GM20000 (cell line): ENCODE data around the gene MMEL1.

Source experiments
- DNase-seq: peaks from one replicate; pipeline ENCODE4 v3.0.0; 2012; ENCODE audit warnings: low spot score
- TF ChIP-seq, protein P1 (sequence below): IDR thresholded peaks from 2 replicates; pipeline ENCODE4 v1.5.1; 2012; ENCODE audit warnings: mild to moderate bottlenecking, control low read depth; ENCODE audit errors: extremely low read depth, missing control alignments

The MMEL1 gene

DNA sequence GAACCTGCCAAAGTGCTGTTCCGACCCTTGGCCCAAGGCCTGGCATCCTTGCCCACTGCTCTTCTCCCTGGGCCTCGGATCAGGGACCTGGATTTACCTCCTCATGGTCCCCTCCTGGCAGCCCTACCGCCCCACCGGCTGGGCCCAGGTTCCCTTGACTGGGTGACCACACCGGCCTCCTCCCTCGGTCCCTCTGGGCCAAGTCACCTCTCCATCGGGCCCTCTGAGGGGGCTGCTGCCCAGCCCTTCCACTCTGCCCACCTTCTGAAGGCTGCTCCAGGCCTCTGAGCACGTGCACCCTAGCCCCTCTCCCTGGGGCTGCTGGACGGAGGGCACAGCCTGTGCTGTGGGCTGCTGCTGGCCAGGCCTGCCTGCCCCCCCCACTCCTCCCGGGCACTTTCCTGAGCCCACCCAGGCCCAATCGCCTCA, 9.3 kb upstream of the MMEL1 start:
- TF ChIP-seq, protein P1, sequence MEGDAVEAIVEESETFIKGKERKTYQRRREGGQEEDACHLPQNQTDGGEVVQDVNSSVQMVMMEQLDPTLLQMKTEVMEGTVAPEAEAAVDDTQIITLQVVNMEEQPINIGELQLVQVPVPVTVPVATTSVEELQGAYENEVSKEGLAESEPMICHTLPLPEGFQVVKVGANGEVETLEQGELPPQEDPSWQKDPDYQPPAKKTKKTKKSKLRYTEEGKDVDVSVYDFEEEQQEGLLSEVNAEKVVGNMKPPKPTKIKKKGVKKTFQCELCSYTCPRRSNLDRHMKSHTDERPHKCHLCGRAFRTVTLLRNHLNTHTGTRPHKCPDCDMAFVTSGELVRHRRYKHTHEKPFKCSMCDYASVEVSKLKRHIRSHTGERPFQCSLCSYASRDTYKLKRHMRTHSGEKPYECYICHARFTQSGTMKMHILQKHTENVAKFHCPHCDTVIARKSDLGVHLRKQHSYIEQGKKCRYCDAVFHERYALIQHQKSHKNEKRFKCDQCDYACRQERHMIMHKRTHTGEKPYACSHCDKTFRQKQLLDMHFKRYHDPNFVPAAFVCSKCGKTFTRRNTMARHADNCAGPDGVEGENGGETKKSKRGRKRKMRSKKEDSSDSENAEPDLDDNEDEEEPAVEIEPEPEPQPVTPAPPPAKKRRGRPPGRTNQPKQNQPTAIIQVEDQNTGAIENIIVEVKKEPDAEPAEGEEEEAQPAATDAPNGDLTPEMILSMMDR, result no peak
- no peak for DNase-seq

DNA sequence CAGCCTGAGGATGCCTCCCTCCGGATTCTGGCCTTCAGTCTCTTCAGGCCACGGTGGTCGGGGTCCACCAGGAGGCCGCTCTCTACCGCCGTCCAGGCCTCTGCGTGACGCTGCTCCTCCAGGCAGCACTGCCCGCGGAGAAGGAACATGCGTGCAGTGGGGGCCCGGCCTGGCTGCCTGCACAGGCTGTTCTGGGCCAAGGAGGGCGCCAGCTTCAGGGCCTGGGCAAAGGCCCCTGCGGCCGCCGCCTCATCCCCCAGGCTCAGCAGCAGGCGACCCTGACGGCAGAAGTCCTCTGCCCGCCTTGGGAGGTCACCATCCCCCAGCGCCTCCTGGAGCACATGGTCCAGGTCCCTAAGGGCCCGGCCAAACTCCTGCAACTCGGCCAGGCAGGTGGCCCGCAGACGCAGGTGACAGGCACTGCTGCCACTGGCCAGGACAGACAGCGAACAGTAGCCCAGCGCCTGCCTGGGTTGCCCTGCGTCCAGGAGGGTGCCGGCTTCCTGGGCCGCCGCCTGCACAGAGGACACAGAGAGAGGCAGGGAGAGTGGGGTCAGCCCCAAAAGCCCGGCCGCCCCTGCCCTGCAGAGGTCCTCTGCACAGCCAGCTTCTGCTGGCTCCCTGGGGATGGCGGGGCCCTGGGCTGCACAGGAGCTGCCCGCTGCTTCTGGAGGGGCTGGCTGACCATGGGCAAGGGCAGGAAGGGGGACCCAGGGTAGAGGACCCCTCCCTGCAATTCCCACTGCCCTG, 8.7 kb upstream of the MMEL1 start:
- TF ChIP-seq, protein P1, result no peak
- DNase-seq, result peak; percentile 31

GRCh38 chr1:2640626-2641025, 7.8 kb upstream of the MMEL1 start:
- no peak for DNase-seq

DNA sequence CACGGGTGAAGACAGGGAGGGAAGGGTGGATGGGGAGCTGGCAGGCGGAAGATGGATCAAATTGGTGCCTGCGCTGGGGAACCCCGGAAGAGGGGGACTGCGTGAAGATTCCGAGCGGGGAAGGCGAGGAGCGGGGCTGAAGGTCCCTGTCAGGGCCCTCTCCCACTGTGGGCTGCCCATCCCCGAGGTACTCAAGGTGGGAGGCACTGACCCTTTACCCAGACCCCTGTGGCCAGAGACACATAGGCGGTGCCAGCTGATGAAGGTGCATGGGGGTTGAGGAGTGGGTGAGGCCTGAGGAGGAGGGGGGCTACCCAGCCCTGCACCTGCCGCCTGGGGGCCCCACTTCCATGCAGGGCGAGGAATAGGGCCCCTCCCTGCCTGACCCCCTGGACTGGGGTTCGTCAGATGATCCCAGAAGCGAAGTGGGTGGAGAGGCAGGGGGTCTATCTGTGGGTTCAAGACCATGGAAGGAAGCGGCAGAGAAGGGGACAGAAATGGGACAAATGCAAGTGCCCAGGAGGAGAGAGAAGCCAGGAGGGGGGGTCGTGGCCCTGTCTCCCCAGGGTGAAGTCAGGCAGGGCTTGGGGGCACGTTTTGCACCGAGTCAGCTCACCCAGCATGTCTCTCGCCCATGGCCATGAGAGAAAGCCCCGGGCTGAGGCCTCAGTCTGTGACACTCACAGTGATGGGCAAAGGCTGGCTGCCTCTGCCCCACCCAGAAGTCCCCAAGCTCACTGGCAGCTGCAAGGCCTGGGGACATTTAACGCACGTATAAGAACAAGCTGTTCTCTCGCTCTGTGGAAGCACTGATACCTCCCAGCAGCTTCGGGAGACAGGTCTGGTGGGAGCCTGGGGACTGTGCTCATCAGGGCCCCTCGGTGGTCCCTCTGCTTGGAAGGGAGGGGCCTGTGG, 7.0 kb upstream of the MMEL1 start:
- no peak for DNase-seq
- TF ChIP-seq, protein P1, result no peak

More at GRCh38 chr1:2640626-2641025, 7.8 kb upstream of the MMEL1 start:
- TF ChIP-seq, protein P1, result no peak

DNA sequence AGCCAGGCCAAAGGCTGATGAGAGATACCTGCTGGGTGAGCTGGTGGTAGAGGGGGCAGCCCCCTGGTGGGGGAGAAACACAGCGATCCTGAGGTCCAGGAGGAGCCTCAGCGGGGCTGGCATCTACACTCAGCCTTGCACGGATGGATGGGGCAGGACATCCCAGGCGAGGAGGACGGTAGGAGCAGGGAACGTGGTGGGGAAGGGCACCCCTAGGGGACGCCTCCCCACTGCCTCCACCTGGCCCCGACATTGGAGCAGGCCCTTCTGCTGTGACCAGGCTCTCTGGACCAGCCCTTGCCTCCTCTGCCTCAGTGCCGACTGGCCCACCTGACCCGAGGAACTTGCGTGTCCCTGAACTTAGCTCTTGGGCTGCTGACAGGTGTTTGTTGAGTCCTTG, 6.4 kb upstream of the MMEL1 start:
- TF ChIP-seq, protein P1, result no peak
- no peak for DNase-seq

DNA sequence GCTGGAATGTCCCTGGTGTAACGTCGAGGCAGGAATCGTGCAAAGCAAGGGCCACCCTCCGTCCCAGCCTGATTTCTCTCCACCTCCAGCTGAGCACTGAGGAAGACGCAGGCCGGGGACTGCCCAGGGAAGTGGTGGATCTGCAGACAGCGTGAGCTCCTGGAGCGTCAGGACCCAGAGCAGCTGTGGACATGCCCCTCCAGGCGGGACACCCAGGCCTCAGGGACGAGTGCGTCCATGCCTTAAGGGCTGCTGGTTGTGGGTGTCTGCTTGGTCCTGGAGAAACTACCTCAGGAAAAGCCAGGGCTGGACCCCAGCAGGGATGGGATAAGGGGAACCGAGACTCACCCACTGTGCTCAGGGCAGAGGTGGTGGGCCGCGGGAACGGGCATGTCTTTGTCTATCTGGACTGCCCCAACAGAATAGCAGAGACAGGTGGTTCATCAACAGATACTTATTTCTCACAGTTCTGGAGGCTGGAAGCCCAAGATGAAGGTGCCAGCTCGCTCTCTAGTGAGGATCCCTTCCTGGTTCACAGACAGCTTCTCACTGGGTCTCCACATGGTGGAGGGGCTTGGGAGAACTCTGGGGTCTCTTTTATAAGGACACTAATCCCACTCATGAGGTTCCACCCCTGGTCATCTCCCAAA, 5.8 kb upstream of the MMEL1 start:
- TF ChIP-seq, protein P1, result no peak

More for the DNA sequence above, 5.8 kb upstream of the MMEL1 start:
- no peak for DNase-seq
